Kidney (tissue), 14 donors: ENCODE data around the gene PRDM16. TPM values are rescaled to one million over a fixed set of nuclear protein-coding genes. Genes with fewer than 3 reads are reported as not detected.

Experiments used
- DNase-seq, 5 donors: peaks; one replicate each; pipeline ENCODE4 v3.0.0-alpha.2; 2013 to 2020
- FAIRE-seq: peaks from 2 replicates; lab custom pipeline; 2012; peaks lifted over from hg19 to GRCh38; lab: Jason Lieb, UNC
- H3K27ac ChIP-seq, 2 donors: one replicate each; pipeline ENCODE4 v1.7.0; 2013; ENCODE audit warnings: low read depth in 2 of 2, low read length in 2 of 2, inconsistent platforms in 1 of 2
- H3K27me3 ChIP-seq: one replicate; pipeline ENCODE4 v1.7.1; 2013; ENCODE audit warnings: low read length, inconsistent platforms; ENCODE audit not compliant: control insufficient read depth, insufficient read depth
- H3K36me3 ChIP-seq, 3 donors: one replicate each; pipeline versions ENCODE4 v1.7.0 to v1.7.1; 2013; ENCODE audit warnings: low read length in 3 of 3, control low read depth in 1 of 3, inconsistent platforms in 1 of 3; ENCODE audit not compliant: insufficient read depth in 3 of 3, control insufficient read depth in 2 of 3
- H3K4me1 ChIP-seq, 3 donors: one replicate each; pipeline versions ENCODE4 v1.7.0 to v1.7.1; 2013; ENCODE audit warnings: low read length in 3 of 3, inconsistent platforms in 1 of 3, low read depth in 1 of 3; ENCODE audit not compliant: control insufficient read depth in 2 of 3, insufficient read depth in 2 of 3
- H3K4me3 ChIP-seq, 3 donors: one replicate each; pipeline versions ENCODE4 v1.7.0 to v1.8.1; 2013; ENCODE audit warnings: low read length in 3 of 3, control low read depth in 1 of 3, inconsistent platforms in 1 of 3
- H3K9ac ChIP-seq, 3 donors: one replicate each; pipeline versions ENCODE4 v1.7.0 to v1.7.1; 2013; ENCODE audit warnings: low read length in 3 of 3, control low read depth in 1 of 3, inconsistent platforms in 1 of 3
- H3K9me3 ChIP-seq, 3 donors: one replicate each; pipeline versions ENCODE4 v1.7.0 to v1.7.1; 2013; ENCODE audit warnings: low read length in 3 of 3, control low read depth in 1 of 3, inconsistent platforms in 1 of 3; ENCODE audit not compliant: control insufficient read depth in 2 of 3, insufficient read depth in 1 of 3
- CTCF ChIP-seq: IDR thresholded peaks from 3 replicates; pipeline ENCODE4 v1.5.1; 2012; ENCODE audit warnings: mild to moderate bottlenecking, moderate library complexity, borderline replicate concordance; ENCODE audit not compliant: insufficient read depth; ENCODE audit errors: extremely low read depth
- intact Hi-C: fragments of 100-400 bp; cut with DNase I; formaldehyde crosslinking; loops from one replicate; pipeline ENCODE4 v1.11.1; 2022
- polyA plus RNA-seq: library from polyadenylated mRNA; stranded (reverse); fragments of 350-450 nt; fragmentation: Illumina TruSeq; extraction: RNeasy Lipid Tissue Mini Kit (QIAGEN cat#74804); gene quantifications from one replicate; pipeline ENCODE4 v1.2.3, GENCODE V29; 2014; ENCODE audit warnings: low read depth, low replicate concordance; ENCODE audit not compliant: insufficient read depth
- total RNA-seq: library from RNA; stranded (reverse); fragmentation: NEBNext Ultra II Directional; extraction: Animal tissue kit (Norgen Biotek cat#: 25700); gene quantifications from one replicate; pipeline ENCODE4 v1.2.1, GENCODE V29; 2021
- donor health status: control.
- donor health status: control.
- donor health status: control.
- donor health status: control.
- donor health status: control.
- donor health status: DM: yes; HTN: yes; CAD: no.
- donor health status: Normal renal cell carcinoma (clear cell type).

PRDM16 gene
- total and polyA plus RNA-seq, 2 donors from 2014 or later, result 3.0 to 21.9 TPM

DNA sequence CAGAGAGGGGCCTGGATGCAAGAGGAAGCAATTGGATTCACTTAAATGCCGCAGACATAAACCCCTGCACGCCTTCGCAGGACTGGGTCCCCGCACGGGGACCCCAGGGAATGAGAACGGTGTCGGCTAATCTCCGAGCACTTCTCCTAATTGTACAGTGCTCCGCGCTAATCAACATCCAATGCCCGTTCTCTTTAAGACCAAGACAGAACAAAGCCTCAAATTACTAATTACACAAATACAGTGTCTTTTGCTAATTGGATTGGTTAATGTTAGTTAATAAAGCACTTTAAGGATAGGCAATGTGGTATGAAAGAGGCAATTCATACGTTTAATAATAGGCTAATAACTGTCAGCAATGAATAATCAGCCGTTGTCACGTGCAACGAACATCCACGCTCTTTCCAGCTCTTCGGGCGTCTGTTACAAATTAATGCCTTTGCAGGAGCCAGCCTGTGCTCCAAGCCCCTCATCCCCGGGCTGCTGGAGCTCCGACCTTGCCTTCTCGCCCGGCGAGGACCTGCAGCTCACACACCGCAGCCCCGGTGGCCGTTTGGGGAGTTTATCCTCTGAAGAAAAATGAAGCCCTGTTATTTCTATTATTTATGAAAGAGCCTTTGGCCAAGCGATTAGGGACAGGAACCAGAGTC is 157.8 kb downstream of the PRDM16 start:
- FAIRE-seq (no peak), DNase-seq (no peak)
- intact Hi-C loops, result no loop called here
- no peaks in the 10 kb centered on the region for H3K9me3 ChIP-seq
- no peak overlapping the region for H3K9ac ChIP-seq
- H3K36me3 ChIP-seq, result no peaks in the 10 kb centered on the region
- no peak for TF ChIP-seq CTCF
- peaks cover 29% of the 10 kb centered on the region for H3K27me3 ChIP-seq
- H3K4me3 ChIP-seq, result no peak overlapping the region
- H3K4me1 ChIP-seq, result peaks cover 0 to 4% (median 0%) of the 10 kb centered on the region in 3 donors
- H3K27ac ChIP-seq, result no peak overlapping the region

- Histone ChIP-seq H3K36me3 (no peaks in the 10 kb centered on the region), H3K27me3 (peaks cover 33% of the 10 kb centered on the region), H3K9ac (no peak overlapping the region), H3K4me1 (peaks cover 0 to 3% (median 0%) of the 10 kb centered on the region in 3 donors), H3K4me3 (no peak overlapping the region), H3K27ac (no peak overlapping the region), H3K9me3 (no peaks in the 10 kb centered on the region)
- FAIRE-seq, result no peak
- intact Hi-C loops, result no loop called here
- no peak for DNase-seq
- no peak for TF ChIP-seq CTCF
Observed at GRCh38 chr1:3227351-3227704, 158.3 kb downstream of the PRDM16 start.

DNA sequence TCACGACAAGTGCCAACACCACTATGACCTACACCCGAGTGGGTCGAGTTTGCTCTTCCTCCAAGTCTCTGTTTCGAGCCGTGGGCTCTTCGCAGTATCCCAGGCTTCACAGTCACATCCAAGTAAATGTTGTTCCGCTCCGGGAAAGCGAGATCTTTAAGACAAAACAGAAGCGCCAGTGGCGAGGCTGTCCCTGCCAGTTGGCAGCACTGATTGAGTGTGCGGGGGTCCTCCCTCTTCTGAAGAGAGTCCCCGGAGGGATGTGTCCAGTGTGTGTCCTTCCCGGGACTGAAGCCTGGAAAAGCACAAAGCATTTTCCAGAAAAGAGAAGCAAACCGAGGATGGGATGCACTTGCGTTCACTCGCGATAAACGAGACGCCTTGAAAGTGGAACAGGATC is 158.9 kb downstream of the PRDM16 start:
- DNase-seq (no peak), FAIRE-seq (no peak)
- intact Hi-C loops, result no loop called here
- H3K4me3 ChIP-seq, result no peak overlapping the region
- TF ChIP-seq CTCF, result no peak
- no peaks in the 10 kb centered on the region for H3K36me3 ChIP-seq
- no peak overlapping the region for H3K27ac ChIP-seq
- no peaks in the 10 kb centered on the region for H3K4me1 ChIP-seq
- H3K27me3 ChIP-seq, result peaks cover 38% of the 10 kb centered on the region
- no peaks in the 10 kb centered on the region for H3K9me3 ChIP-seq
- H3K9ac ChIP-seq, result no peak overlapping the region
